K562 (cell line): Measurements from ENCODE around the gene KLK1. TPM values are rescaled to one million over a fixed set of nuclear protein-coding genes. Genes with fewer than 3 reads are reported as not detected.

ENCODE experiments used
- BDP1 ChIP-seq: IDR thresholded peaks from 3 replicates; pipeline ENCODE4 v1.6.1; 2011; ENCODE audit not compliant: insufficient read length, insufficient read depth
- CBFB ChIP-seq: sonication (generic); formaldehyde crosslinking; IDR thresholded peaks from 2 replicates; pipeline ENCODE4 v1.4.0; 2020; ENCODE audit warnings: mild to moderate bottlenecking, missing genetic modification reagents
- CTBP1 ChIP-seq: fragments of 450-650 bp; IDR thresholded peaks from 2 replicates; pipeline ENCODE4 v1.6.1; 2016; ENCODE audit warnings: borderline replicate concordance
- EGR1 ChIP-seq: fragments of 450-650 bp; conservative IDR thresholded peaks from 2 replicates; pipeline ENCODE4 v1.6.1; 2017; ENCODE audit warnings: mild to moderate bottlenecking
- KDM1A ChIP-seq, 2 experiments: fragments of 450-650 bp; IDR thresholded peaks; 2 replicates each; pipeline ENCODE4 v1.6.1; 2016; ENCODE audit warnings: mild to moderate bottlenecking in 2 of 2
- LARP7 ChIP-seq: fragments of 450-650 bp; IDR thresholded peaks from 2 replicates; pipeline ENCODE4 v1.6.1; 2016
- MED1 ChIP-seq: sonication (generic); formaldehyde crosslinking; IDR thresholded peaks from 2 replicates; pipeline ENCODE4 v1.8.1; 2023; ENCODE audit warnings: missing genetic modification reagents, borderline replicate concordance
- SREBF2 ChIP-seq: sonication (generic); formaldehyde crosslinking; IDR thresholded peaks from 2 replicates; pipeline ENCODE4 v1.4.0; 2020; ENCODE audit warnings: mild to moderate bottlenecking, missing genetic modification reagents
- ZNF174 ChIP-seq: fragments of 250-450 bp; sonication (Bioruptor Pico); IDR thresholded peaks from 2 replicates; pipeline ENCODE4 v1.4.0; 2020; ENCODE audit warnings: mild to moderate bottlenecking
- polyA plus RNA-seq, 8 experiments: library from polyadenylated mRNA; depleted of rRNA in 4 of 8; stranded (reverse) in 5 of 8; unstranded in 3 of 8; fragments of >200 nt; fragmentation: Nextera tagmentation in 2 of 8; fragmentation: Illumina TruSeq in 1 of 8; extraction: Ambion mirVana in 2 of 8; extraction: Trizol in 1 of 8; gene quantifications; 2 replicates each; pipeline versions ENCODE4 v1.2.1 to v1.2.3, GENCODE V29; 2011 to 2014; ENCODE audit warnings: inconsistent platforms in 1 of 8, missing spikeins in 1 of 8
- total RNA-seq, 7 experiments: library from RNA; depleted of rRNA in 6 of 7; stranded (reverse); fragments of >200 nt in 6 of 7; fragmentation: Illumina TruSeq in 2 of 7; extraction: Trizol in 2 of 7; gene quantifications; 2 replicates each; pipeline versions ENCODE4 v1.2.1 to v1.2.3, GENCODE V29; 2011 to 2021; ENCODE audit warnings: low replicate concordance in 1 of 7
- TF ChIP-seq, protein P1 (sequence below): fragments of 450-650 bp; formaldehyde crosslinking; IDR thresholded peaks from 2 replicates; pipeline ENCODE4 v1.4.0; 2020; ENCODE audit warnings: mild to moderate bottlenecking
- TF ChIP-seq, protein P2 (sequence below), 2 experiments: IDR thresholded peaks in 1 of 2; conservative IDR thresholded peaks in 1 of 2; 2 replicates each; pipeline ENCODE4 v1.6.1; 2016; ENCODE audit warnings: low read depth in 2 of 2, mild to moderate bottlenecking in 1 of 2, missing compliant biosample characterization in 1 of 2, missing genetic modification characterization in 1 of 2, moderate library complexity in 1 of 2
- TF ChIP-seq, protein P3 (sequence below): fragments of 450-650 bp; formaldehyde crosslinking; conservative IDR thresholded peaks from 2 replicates; pipeline ENCODE4 v1.4.0; 2022; ENCODE audit warnings: mild to moderate bottlenecking, missing genetic modification characterization
- TF ChIP-seq, protein P4 (sequence below), 2 experiments: fragments of 450-650 bp; conservative IDR thresholded peaks; 2 replicates each; pipeline ENCODE4 v1.6.1; 2017; ENCODE audit warnings: mild to moderate bottlenecking in 2 of 2, moderate library complexity in 2 of 2
- TF ChIP-seq, protein P5 (sequence below): fragments of 250-450 bp; sonication (Bioruptor Pico); IDR thresholded peaks from 2 replicates; pipeline ENCODE4 v1.4.0; 2020

Gene KLK1
- total and polyA plus RNA-seq, 9 of the 15 experiments (the other 6 are each of a cell fraction or from before 2014, with no cell fraction given): 0.87 to 15.4 (median 9.1) TPM

DNA sequence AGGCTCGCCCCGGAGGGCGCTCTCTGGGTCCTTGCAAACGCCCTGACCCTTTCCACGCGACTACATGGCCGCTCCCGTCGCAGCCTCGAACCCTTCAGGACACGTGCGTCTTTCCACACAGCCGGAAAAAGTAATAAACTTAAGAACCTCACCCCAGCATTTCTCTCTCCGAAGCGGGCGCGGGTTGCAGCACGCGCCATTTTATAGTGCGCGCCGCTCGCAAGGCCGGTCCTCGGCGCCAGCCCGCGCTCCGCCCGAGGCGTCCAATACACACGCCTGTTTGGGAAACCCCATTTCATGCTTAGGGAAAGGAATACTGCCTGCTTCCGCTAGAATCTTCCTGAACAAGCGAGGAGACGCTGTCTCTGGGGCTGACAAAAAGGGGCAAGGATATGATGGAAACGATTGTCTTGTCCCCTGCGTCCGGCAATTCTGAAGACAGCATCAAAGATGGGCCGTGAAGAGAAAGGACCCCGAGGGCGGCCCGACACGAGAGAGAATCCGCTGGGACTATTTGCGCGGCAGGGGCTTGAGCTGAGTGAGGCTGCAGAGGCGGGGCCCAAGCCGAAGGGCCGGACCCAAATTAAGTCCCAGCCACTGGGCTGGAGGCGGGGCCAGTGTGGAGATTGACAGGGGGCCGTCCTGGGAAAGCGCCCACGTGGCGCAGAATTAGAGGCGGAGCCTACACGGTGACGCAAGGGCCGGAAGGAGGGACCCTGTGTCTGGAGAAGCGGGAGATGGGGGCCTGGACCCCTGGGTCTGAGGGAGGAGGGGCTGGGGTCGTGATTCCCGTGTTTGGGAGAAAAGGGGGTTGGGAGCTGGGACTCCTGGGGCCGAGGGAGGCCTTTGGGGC is 18.9 kb downstream of the KLK1 start (continued):
- TF ChIP-seq EGR1: no peak; the same call in 1 of the 2 replicates
- TF ChIP-seq, protein P1, sequence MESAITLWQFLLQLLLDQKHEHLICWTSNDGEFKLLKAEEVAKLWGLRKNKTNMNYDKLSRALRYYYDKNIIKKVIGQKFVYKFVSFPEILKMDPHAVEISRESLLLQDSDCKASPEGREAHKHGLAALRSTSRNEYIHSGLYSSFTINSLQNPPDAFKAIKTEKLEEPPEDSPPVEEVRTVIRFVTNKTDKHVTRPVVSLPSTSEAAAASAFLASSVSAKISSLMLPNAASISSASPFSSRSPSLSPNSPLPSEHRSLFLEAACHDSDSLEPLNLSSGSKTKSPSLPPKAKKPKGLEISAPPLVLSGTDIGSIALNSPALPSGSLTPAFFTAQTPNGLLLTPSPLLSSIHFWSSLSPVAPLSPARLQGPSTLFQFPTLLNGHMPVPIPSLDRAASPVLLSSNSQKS: no peak
- TF ChIP-seq, protein P2, sequence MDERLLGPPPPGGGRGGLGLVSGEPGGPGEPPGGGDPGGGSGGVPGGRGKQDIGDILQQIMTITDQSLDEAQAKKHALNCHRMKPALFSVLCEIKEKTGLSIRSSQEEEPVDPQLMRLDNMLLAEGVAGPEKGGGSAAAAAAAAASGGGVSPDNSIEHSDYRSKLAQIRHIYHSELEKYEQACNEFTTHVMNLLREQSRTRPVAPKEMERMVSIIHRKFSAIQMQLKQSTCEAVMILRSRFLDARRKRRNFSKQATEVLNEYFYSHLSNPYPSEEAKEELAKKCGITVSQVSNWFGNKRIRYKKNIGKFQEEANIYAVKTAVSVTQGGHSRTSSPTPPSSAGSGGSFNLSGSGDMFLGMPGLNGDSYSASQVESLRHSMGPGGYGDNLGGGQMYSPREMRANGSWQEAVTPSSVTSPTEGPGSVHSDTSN (CRISPR knock-in tag; IDR thresholded peaks at IDR 0.05; ENCODE audit: low read depth): peak; percentile 93
- TF ChIP-seq, protein P2 (tag; conservative IDR thresholded peaks at IDR 0.05; ENCODE audit: low read depth): peak; percentile 98
- no peak for TF ChIP-seq ZNF174 (CRISPR knock-in tag)
- no peak for TF ChIP-seq CBFB
- TF ChIP-seq, protein P3, sequence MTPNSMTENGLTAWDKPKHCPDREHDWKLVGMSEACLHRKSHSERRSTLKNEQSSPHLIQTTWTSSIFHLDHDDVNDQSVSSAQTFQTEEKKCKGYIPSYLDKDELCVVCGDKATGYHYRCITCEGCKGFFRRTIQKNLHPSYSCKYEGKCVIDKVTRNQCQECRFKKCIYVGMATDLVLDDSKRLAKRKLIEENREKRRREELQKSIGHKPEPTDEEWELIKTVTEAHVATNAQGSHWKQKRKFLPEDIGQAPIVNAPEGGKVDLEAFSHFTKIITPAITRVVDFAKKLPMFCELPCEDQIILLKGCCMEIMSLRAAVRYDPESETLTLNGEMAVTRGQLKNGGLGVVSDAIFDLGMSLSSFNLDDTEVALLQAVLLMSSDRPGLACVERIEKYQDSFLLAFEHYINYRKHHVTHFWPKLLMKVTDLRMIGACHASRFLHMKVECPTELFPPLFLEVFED: 0 out of 2 replicates have a peak, but pooled peaks have one; percentile 36
- TF ChIP-seq KDM1A (IDR thresholded peaks at IDR 0.05): no peak
- TF ChIP-seq CTBP1: peak; percentile 91; the same call in 1 of the 2 replicates
- TF ChIP-seq, protein P4, sequence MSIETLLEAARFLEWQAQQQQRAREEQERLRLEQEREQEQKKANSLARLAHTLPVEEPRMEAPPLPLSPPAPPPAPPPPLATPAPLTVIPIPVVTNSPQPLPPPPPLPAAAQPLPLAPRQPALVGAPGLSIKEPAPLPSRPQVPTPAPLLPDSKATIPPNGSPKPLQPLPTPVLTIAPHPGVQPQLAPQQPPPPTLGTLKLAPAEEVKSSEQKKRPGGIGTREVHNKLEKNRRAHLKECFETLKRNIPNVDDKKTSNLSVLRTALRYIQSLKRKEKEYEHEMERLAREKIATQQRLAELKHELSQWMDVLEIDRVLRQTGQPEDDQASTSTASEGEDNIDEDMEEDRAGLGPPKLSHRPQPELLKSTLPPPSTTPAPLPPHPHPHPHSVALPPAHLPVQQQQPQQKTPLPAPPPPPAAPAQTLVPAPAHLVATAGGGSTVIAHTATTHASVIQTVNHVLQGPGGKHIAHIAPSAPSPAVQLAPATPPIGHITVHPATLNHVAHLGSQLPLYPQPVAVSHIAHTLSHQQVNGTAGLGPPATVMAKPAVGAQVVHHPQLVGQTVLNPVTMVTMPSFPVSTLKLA (conservative IDR thresholded peaks at IDR 0.05): peak; percentile 93 to 95
- no peak for TF ChIP-seq MED1 (CRISPR knock-in tag)
- no peak for TF ChIP-seq BDP1
- TF ChIP-seq SREBF2 (CRISPR knock-in tag): no peak
- TF ChIP-seq, protein P5, sequence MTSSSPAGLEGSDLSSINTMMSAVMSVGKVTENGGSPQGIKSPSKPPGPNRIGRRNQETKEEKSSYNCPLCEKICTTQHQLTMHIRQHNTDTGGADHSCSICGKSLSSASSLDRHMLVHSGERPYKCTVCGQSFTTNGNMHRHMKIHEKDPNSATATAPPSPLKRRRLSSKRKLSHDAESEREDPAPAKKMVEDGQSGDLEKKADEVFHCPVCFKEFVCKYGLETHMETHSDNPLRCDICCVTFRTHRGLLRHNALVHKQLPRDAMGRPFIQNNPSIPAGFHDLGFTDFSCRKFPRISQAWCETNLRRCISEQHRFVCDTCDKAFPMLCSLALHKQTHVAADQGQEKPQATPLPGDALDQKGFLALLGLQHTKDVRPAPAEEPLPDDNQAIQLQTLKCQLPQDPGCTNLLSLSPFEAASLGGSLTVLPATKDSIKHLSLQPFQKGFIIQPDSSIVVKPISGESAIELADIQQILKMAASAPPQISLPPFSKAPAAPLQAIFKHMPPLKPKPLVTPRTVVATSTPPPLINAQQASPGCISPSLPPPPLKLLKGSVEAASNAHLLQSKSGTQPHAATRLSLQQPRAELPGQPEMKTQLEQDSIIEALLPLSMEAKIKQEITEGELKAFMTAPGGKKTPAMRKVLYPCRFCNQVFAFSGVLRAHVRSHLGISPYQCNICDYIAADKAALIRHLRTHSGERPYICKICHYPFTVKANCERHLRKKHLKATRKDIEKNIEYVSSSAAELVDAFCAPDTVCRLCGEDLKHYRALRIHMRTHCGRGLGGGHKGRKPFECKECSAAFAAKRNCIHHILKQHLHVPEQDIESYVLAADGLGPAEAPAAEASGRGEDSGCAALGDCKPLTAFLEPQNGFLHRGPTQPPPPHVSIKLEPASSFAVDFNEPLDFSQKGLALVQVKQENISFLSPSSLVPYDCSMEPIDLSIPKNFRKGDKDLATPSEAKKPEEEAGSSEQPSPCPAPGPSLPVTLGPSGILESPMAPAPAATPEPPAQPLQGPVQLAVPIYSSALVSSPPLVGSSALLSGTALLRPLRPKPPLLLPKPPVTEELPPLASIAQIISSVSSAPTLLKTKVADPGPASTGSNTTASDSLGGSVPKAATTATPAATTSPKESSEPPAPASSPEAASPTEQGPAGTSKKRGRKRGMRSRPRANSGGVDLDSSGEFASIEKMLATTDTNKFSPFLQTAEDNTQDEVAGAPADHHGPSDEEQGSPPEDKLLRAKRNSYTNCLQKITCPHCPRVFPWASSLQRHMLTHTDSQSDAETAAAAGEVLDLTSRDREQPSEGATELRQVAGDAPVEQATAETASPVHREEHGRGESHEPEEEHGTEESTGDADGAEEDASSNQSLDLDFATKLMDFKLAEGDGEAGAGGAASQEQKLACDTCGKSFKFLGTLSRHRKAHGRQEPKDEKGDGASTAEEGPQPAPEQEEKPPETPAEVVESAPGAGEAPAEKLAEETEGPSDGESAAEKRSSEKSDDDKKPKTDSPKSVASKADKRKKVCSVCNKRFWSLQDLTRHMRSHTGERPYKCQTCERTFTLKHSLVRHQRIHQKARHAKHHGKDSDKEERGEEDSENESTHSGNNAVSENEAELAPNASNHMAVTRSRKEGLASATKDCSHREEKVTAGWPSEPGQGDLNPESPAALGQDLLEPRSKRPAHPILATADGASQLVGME (CRISPR knock-in tag): no peak
- no peak for TF ChIP-seq LARP7
